Measurements from ENCODE around the gene ENTPD2. TPM values are rescaled to one million over a fixed set of nuclear protein-coding genes. Genes with fewer than 3 reads are reported as not detected.
"Not testable (repeated sequence)": the region's sequence is repeated elsewhere in the genome, so short reads cannot be mapped to it uniquely, and the experiment has no call there.

Gene ENTPD2
- total and polyA plus RNA-seq, 8 donors, result 0.91 to 6.5 (median 2.7) TPM

- Histone ChIP-seq H3K27me3 (no peaks in the 10 kb centered on the region), H3K27ac (no peak overlapping the region), H3K9me3 (no peaks in the 10 kb centered on the region), H3K4me1 (no peaks in the 10 kb centered on the region), H3K36me3 (peaks cover 0 to 12% (median 0%) of the 10 kb centered on the region in 3 donors), H3K4me3 (no peak overlapping the region)
- intact Hi-C loops (cut with DNase I), result no loop called here
- DNase-seq, result no peak
- no peak for FAIRE-seq
- ATAC-seq, result peak in 3 of 4 donors; percentile 8 to 26 (median 16)
- 85 to 91% methylated on average over 24 of the region's 24 CpGs for WGBS, 2 donors
- TF ChIP-seq, protein P1, sequence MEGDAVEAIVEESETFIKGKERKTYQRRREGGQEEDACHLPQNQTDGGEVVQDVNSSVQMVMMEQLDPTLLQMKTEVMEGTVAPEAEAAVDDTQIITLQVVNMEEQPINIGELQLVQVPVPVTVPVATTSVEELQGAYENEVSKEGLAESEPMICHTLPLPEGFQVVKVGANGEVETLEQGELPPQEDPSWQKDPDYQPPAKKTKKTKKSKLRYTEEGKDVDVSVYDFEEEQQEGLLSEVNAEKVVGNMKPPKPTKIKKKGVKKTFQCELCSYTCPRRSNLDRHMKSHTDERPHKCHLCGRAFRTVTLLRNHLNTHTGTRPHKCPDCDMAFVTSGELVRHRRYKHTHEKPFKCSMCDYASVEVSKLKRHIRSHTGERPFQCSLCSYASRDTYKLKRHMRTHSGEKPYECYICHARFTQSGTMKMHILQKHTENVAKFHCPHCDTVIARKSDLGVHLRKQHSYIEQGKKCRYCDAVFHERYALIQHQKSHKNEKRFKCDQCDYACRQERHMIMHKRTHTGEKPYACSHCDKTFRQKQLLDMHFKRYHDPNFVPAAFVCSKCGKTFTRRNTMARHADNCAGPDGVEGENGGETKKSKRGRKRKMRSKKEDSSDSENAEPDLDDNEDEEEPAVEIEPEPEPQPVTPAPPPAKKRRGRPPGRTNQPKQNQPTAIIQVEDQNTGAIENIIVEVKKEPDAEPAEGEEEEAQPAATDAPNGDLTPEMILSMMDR (IDR thresholded peaks at IDR 0.05), result no peak
Observed at GRCh38 chr9:137006116-137007003, 47.5 kb downstream of the ENTPD2 start.

DNA sequence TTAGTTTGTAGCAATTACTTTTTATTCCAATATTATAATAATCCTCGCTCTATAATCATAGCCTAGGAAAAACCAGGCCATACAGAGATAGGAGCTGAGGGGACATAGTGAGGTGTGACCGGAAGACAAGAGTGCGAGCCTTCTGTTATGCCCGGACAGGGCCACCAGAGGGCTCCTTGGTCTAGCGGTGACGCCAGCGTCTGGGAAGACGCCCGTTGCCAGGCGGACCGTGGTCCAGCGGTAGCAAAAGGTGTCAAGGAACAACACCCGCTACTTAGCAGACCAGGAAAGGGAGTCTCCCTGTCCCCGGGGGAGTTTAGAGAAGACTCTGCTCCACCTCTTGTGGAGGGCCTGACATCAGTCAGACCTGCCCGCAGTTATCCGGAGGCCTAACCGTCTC, 49.6 kb downstream of the ENTPD2 start:
- ATAC-seq; H3K4me1 ChIP-seq; H3K27ac ChIP-seq; H3K36me3 ChIP-seq; intact Hi-C loops (cut with DNase I); FAIRE-seq; H3K9me3 ChIP-seq; DNase-seq; H3K4me3 ChIP-seq; H3K27me3 ChIP-seq: not testable (repeated sequence)
- WGBS, 2 donors, result 41 to 54% methylated on average over 16 to 17 of the region's 17 CpGs

- Histone ChIP-seq H3K27me3 (no peaks in the 10 kb centered on the region), H3K4me1 (no peaks in the 10 kb centered on the region), H3K9me3 (no peaks in the 10 kb centered on the region), H3K27ac (no peak overlapping the region), H3K36me3 (no peaks in the 10 kb centered on the region), H3K4me3 (no peak overlapping the region)
- TF ChIP-seq, protein P1 (IDR thresholded peaks at IDR 0.05), result no peak
- ATAC-seq, result no peak
- intact Hi-C loops (cut with DNase I), result no loop called here
- DNase-seq, result no peak
- 69 to 82% methylated on average over 10 of the region's 10 CpGs for WGBS, 2 donors
- FAIRE-seq, result no peak
Observed at GRCh38 chr9:137002646-137003041, 51.2 kb downstream of the ENTPD2 start.

DNA sequence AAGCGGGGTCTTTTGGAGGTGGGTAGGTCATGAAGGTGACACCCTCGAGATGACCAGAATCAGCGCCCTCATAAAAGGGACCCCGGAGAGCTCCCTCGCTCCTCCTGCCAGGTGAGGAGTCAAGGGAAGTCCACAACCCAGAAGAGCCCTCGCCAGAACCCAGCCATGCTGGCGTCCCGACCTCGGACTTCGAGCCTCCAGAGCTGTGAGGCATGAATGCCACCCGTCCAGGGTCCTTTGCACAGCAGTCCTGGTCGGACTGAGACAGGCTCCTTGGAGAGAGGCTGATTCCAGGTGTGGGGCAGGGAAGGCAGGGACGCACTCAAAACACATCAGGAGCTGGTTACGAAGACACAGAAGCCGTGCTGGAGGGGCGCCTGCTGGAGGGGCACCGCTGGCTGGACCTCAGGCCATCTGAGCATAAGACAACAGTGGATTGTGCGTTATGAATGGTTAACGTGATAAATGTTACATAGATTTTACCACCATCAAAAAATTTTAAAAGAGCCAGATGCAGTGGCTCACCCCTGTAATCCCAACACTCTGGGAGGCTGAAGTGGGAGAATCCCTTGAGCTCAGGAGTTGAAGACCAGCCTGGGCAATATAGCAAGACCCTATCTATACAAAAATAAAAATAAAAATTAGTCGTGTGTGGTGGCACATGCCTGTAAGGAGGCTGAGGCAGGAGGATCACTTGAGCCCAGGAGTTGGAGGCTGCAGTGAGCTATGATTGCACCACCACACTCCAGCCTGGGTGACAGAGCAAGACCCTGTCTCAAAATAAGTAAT, 51.8 kb downstream of the ENTPD2 start:
- Histone ChIP-seq H3K9me3 (no peaks in the 10 kb centered on the region), H3K27ac (no peak overlapping the region), H3K4me1 (no peaks in the 10 kb centered on the region), H3K27me3 (no peaks in the 10 kb centered on the region), H3K4me3 (no peak overlapping the region), H3K36me3 (no peaks in the 10 kb centered on the region)
- WGBS, 2 donors, result 65 to 80% methylated on average over 19 to 20 of the region's 20 CpGs
- TF ChIP-seq, protein P1 (IDR thresholded peaks at IDR 0.05), result no peak
- ATAC-seq, result no peak
- DNase-seq, result no peak
- no peak for FAIRE-seq
- intact Hi-C loops (cut with DNase I), result no loop called here

GRCh38 chr9:137000177-137000930, 53.5 kb downstream of the ENTPD2 start:
- intact Hi-C loops (cut with DNase I), result no loop called here
- ATAC-seq (peak in 2 of 4 donors; percentile 27 to 47), FAIRE-seq (no peak), DNase-seq (no peak)
- no peak overlapping the region for H3K4me3 ChIP-seq
- H3K27me3 ChIP-seq, result no peaks in the 10 kb centered on the region
- 66 to 72% methylated on average over 10 of the region's 10 CpGs for WGBS, 2 donors
- no peaks in the 10 kb centered on the region for H3K36me3 ChIP-seq
- H3K4me1 ChIP-seq, result no peaks in the 10 kb centered on the region
- TF ChIP-seq, protein P1 (IDR thresholded peaks at IDR 0.05), result no peak
- no peaks in the 10 kb centered on the region for H3K9me3 ChIP-seq
- H3K27ac ChIP-seq, result no peak overlapping the region
